Activated CD4-positive, alpha-beta memory T cell treated with anti-CD3 and anti-CD28 coated beads for 36 hours (primary cell): ENCODE data around the gene C2CD4D. TPM values are rescaled to one million over a fixed set of nuclear protein-coding genes. Genes with fewer than 3 reads are reported as not detected.

Source experiments
- CTCF ChIA-PET: fragments of 350-600 bp; sonication (Branson Sonifier 250); formaldehyde crosslinking; loops from one replicate; lab custom pipeline; 2021; ENCODE audit warnings: antibody characterized with exemption, inconsistent platforms; lab: Charles Lee
- POLR2A ChIA-PET: fragments of 350-600 bp; sonication (Branson Sonifier 250); formaldehyde crosslinking; loops from one replicate; lab custom pipeline; 2021; ENCODE audit warnings: antibody characterized with exemption; lab: Charles Lee
- DNase-seq: peaks from one replicate; pipeline ENCODE4 v3.0.0-alpha.2; 2020
- H3K27ac Mint-ChIP-seq: one replicate; pipeline ENCODE4 v1.8.0; 2021; ENCODE audit warnings: mixed read lengths
- H3K27me3 Mint-ChIP-seq: one replicate; pipeline ENCODE4 v1.8.0; 2021; ENCODE audit warnings: mixed read lengths
- H3K36me3 Mint-ChIP-seq: one replicate; pipeline ENCODE4 v1.8.0; 2021; ENCODE audit warnings: mixed read lengths
- H3K4me1 Mint-ChIP-seq: one replicate; pipeline ENCODE4 v1.8.0; 2021; ENCODE audit warnings: low read depth, mixed read lengths
- H3K4me3 Mint-ChIP-seq: one replicate; pipeline ENCODE4 v1.8.0; 2021; ENCODE audit warnings: mild to moderate bottlenecking, mixed read lengths
- H3K9me3 Mint-ChIP-seq: one replicate; pipeline ENCODE4 v1.8.0; 2021; ENCODE audit warnings: mixed read lengths
- intact Hi-C: fragments of 100-400 bp; cut with micrococcal nuclease; formaldehyde crosslinking; loops from one replicate; pipeline ENCODE4 v1.15.1; 2023
- total RNA-seq, 2 experiments: library from RNA; stranded (reverse); gene quantifications; one replicate each; pipeline ENCODE4 v1.2.3, GENCODE V29; 2021

C2CD4D gene
- total RNA-seq, 2 experiments from 2014 or later, result 3.3 to 3.9 TPM

DNA sequence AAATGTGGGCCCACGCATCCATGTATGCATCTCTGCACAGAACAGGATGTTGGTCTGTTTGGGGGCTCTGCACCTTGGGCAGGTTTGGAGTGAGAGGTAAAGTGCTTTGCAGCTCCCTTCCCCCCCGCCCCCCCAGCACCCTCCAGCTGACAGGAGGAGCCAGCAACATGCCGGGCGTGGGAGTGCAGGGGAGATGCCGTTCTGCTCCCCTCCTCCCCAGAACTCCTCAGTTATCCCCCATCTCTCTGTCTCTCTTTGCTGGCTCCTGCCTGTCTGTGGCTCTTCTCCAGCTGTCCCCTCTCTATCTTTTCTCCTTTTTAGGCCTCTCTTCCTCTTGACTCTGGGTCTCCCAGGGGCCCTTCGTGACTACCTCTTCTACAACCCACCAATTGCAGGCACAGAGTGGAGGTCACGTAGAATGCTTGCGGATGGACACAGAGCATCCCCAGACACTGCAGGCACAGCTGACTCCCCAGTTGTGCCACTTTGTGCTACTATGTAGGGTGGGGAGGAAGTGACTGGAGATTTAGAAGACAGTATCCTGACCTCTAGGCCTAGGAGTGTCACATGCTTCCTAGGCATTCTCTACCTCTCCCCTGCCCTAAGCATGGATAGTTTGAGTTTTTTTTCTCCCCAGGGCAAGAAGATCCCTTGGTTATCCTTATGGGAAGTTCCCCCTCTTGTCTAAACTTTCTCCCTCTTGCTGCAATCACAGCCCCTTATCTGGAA, 6.3 kb downstream of the C2CD4D start:
- ChIA-PET CTCF (interaction anchor here (0.6 to 1.0 kb wide), 3 partner anchors 12 to 240 kb away, joined by 3 read pairs; no protein-coding TSS in a partner anchor), POLR2A (interaction anchor here (1.8 kb wide), 1 partner anchor 15 kb away, joined by 4 read pairs; no protein-coding TSS in a partner anchor)
- intact Hi-C loops, result loop anchor here (5.0 kb wide), 1 partner anchor 486 kb away; the partner anchor contains the start of gene RFX5
- peaks cover 82% of the 10 kb centered on the region for H3K4me1 Mint-ChIP-seq
- H3K27me3 Mint-ChIP-seq, result no peaks in the 10 kb centered on the region
- DNase-seq, result no peak
- H3K36me3 Mint-ChIP-seq, result no peaks in the 10 kb centered on the region
- H3K9me3 Mint-ChIP-seq, result no peaks in the 10 kb centered on the region
- peak overlapping the region; percentile 14 for H3K27ac Mint-ChIP-seq
- peak overlapping the region; percentile 13 for H3K4me3 Mint-ChIP-seq

DNA sequence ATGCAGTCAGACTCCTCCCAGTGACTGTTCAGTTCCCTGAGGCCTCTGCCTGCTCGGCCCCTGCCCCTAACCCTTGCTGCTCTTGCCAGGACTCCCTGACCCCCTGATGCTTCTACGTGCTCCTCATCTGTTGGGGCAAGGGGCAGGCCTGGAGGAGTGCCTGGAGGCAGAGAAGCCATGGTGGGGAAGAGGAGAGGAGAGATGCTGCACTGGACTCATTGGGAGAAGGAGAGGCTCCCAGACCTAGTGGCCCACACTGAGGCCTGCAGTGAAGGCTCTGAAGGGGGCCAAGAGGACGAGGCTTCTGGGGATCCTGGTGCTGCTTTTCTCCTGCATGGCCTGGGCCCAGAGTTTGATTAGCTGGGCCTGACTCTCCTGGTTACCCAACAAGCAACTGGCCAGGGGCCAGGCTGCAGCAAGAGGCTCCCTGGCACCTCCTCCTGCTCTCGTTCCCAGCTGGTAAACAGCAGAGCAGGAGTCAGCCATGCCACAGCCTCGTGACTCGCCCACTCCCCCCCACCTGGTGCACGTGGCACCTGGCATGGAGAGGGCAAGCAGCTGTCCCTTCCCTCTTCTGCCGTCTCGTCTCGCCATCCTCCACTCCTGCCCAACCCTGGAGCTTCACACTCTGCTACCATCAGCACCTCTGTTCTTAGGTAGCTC, 7.2 kb downstream of the C2CD4D start:
- H3K27me3 Mint-ChIP-seq, result no peaks in the 10 kb centered on the region
- no peaks in the 10 kb centered on the region for H3K9me3 Mint-ChIP-seq
- peaks cover 87% of the 10 kb centered on the region for H3K4me1 Mint-ChIP-seq
- ChIA-PET POLR2A (interaction anchor here (1.8 kb wide), 1 partner anchor 16 kb away, joined by 4 read pairs; no protein-coding TSS in a partner anchor), CTCF (interaction anchor here (0.6 to 1.0 kb wide), 3 partner anchors 13 to 240 kb away, joined by 3 read pairs; no protein-coding TSS in a partner anchor)
- intact Hi-C loops, result loop anchor here (5.0 kb wide), 1 partner anchor 485 kb away; the partner anchor contains the start of gene RFX5
- no peaks in the 10 kb centered on the region for H3K36me3 Mint-ChIP-seq
- no peak overlapping the region for H3K4me3 Mint-ChIP-seq
- peak overlapping the region; percentile 12 for H3K27ac Mint-ChIP-seq
- DNase-seq, result no peak

DNA sequence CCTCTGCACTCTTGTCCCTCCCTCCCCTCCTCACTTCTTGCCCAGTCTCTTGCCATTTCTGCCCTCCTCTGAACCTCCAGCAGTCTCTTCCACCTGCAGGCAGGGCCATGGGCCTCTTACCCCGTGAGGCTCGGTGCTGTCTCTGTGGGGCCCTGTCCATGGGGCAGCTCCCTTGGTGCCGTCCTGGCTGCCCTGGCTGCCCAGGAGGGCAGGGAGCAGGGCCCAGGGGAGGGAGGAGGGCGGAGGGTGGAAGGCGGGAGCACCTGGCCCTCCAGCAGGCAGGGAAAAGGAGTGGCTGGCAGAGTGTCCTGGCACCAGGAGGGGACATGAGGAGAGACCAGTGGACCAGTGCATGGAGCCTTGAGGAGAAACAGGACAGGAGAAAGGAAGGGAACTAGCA, 8.0 kb downstream of the C2CD4D start, which contains the start of gene RORC:
RORC (minus strand) TSS at position 198 of the 400 bp plus-strand sequence; CDS start at position 160, 38 bp downstream.
- POLR2A ChIA-PET, result no interaction called here
- no peaks in the 10 kb centered on the region for H3K36me3 Mint-ChIP-seq

DNA sequence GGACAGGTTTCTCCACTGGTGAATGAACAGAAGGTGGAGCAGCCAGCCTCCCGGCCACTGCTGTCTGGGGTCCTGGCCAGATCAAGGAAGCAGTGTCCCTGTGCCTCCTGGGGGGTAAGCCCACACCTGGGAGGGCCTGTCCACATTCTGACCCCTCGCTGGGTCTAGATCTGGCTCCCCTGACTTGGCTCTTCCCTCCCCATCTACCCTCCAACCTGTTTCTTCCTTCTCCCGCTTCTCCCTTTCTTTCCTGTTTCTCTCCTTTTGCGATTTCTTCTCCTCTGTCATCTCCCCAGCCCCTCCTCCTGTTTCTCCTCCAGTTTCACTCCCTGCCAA, 8.4 kb downstream of the C2CD4D start:
- ChIA-PET CTCF (interaction anchor here (1.2 to 1.9 kb wide), 3 partner anchors 8 to 68 kb away, joined by 5 to 8 read pairs (median 6); partner anchors contain the start of genes C2CD4D, MRPL9 and TDRKH), POLR2A (interaction anchor here (2.2 kb wide), 1 partner anchor 8 kb away, joined by 5 read pairs; the partner anchor contains the start of gene C2CD4D)
- intact Hi-C loops, result loop anchor here (2.0 to 5.0 kb wide), 2 partner anchors 218 to 484 kb away; partner anchors contain the start of genes RFX5 and SNX27
- Mint-ChIP-seq H3K4me1 (peaks cover 78% of the 10 kb centered on the region), H3K9me3 (no peaks in the 10 kb centered on the region), H3K36me3 (no peaks in the 10 kb centered on the region), H3K27ac (peak overlapping the region; percentile 77), H3K27me3 (no peaks in the 10 kb centered on the region), H3K4me3 (peak overlapping the region; percentile 48)
- DNase-seq, result no peak

More for the DNA sequence above, 8.0 kb downstream of the C2CD4D start, which contains the start of gene RORC:
- peak within 1 kb of the TSS; percentile 77 for H3K27ac Mint-ChIP-seq
- H3K27me3 Mint-ChIP-seq, result no peaks in the 10 kb centered on the region
- DNase-seq, result no peak
- CTCF ChIA-PET, result interaction anchor here (1.9 kb wide), 1 partner anchor 42 kb away, joined by 8 read pairs; the partner anchor contains the start of gene TDRKH
- H3K4me3 Mint-ChIP-seq, result peak within 1 kb of the TSS; percentile 48
- no peaks in the 10 kb centered on the region for H3K9me3 Mint-ChIP-seq
- H3K4me1 Mint-ChIP-seq, result peaks cover 78% of the 10 kb centered on the region
- intact Hi-C loops, result loop anchor here (2.0 to 5.0 kb wide), 2 partner anchors 219 to 484 kb away; partner anchors contain the start of genes RFX5 and SNX27

DNA sequence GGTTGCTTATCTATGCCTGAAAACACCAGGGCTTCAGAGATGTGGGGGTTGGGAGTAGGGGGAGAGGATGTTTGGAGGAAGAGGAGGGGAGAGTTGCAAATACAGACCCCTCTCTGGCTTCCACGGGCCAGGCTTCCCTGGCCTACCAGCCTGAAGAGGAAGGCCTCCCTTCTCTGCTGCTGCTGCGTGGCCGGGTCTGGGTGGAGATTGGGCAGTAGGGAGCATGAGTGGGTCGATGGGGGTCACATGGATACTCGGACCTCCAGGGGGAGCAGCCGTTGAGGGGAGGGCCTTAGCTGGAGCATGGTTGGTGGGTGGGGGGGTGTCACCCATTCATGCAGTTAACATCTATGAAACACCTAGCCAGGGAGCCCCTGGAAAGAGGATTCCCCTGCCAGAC, 9.6 kb downstream of the C2CD4D start:
- peak overlapping the region; percentile 22 for H3K4me3 Mint-ChIP-seq
- H3K4me1 Mint-ChIP-seq, result peaks cover 78% of the 10 kb centered on the region
- peak overlapping the region; percentile 86 for H3K27ac Mint-ChIP-seq
- no peaks in the 10 kb centered on the region for H3K27me3 Mint-ChIP-seq
- POLR2A ChIA-PET, result interaction anchor here (2.2 to 3.0 kb wide), 3 partner anchors 9 to 40 kb away, joined by 5 to 16 read pairs (median 9); partner anchors contain the start of genes C2CD4D and TDRKH
- no peaks in the 10 kb centered on the region for H3K36me3 Mint-ChIP-seq
- no peak for DNase-seq
- CTCF ChIA-PET, result interaction anchor here (0.7 to 1.9 kb wide), 9 partner anchors 8 to 237 kb away, joined by 3 to 8 read pairs (median 5); partner anchors contain the start of genes C2CD4D, MRPL9 and TDRKH
- no peaks in the 10 kb centered on the region for H3K9me3 Mint-ChIP-seq
- intact Hi-C loops, result loop anchor here (2.0 to 5.0 kb wide), 2 partner anchors 217 to 483 kb away; partner anchors contain the start of genes RFX5 and SNX27

DNA sequence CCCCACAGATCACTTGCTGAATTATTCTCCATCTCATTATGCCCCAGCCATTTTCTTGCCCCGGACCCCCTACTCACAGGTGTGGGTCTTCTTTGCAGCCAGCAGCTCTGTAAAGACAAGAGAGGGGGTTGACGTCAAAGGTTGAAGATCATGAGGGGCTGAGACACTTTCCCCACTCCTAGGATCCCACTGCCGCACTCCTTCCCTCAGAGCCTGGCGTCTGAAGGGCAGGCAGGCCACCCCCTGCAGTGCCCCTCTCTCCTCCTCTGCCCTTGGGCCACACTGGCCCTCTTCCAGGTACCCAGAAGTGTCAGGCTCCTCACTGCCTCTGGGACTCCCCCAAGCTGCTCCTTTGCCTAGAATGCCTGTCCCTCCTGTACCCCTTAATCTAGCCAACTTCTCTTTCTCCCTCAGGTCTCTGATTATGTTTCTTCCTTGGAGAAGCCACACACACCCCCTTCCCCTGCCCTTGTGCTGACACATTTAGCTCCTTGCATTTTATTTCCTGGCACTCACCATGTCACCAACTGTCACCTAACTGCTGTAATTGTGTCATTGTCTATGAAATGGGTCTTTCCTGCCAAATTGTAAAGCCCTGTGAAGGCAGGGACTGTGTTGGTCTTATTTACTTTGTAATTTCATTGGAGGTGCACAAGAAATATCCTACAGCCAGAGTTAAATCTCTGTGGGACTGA, 10.1 kb downstream of the C2CD4D start:
- H3K27ac Mint-ChIP-seq, result peak overlapping the region; percentile 86
- intact Hi-C loops, result loop anchor here (1.0 to 5.0 kb wide), 5 partner anchors 8 to 482 kb away; partner anchors contain the start of genes RFX5, SNX27 and TDRKH
- H3K9me3 Mint-ChIP-seq, result no peaks in the 10 kb centered on the region
- peak; percentile 63 for DNase-seq
- peak overlapping the region; percentile 22 for H3K4me3 Mint-ChIP-seq
- peaks cover 72% of the 10 kb centered on the region for H3K4me1 Mint-ChIP-seq
- no peaks in the 10 kb centered on the region for H3K36me3 Mint-ChIP-seq
- H3K27me3 Mint-ChIP-seq, result no peaks in the 10 kb centered on the region
- ChIA-PET CTCF (interaction anchor here (0.9 to 1.4 kb wide), 5 partner anchors 7 to 237 kb away, joined by 3 to 5 read pairs (median 4); partner anchors contain the start of gene MRPL9), POLR2A (interaction anchor here (1.1 to 3.0 kb wide), 5 partner anchors 9 to 66 kb away, joined by 3 to 16 read pairs (median 6); partner anchors contain the start of genes C2CD4D, MRPL9 and TDRKH)

DNA sequence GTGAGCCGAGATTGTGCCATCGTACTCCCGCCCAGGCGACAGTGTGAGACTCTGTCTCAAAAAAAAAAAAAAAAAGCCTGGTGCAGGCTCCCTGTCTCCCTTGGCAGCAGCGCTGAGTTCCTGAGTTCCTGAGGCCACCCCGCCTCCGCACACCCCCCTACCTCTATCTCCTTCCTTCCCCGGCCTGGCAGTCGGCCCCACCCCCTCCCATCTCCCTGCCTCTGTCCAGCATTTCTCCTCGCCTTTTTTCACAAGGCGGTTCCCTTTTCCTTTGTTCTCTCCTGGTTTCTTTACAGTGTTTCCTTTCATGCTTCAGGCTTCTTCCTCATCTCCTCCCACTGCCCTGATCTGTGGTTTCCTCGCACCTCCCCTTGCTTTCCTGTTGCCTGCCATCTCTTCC, 10.7 kb downstream of the C2CD4D start:
- H3K9me3 Mint-ChIP-seq, result no peaks in the 10 kb centered on the region
- intact Hi-C loops, result loop anchor here (1.0 to 5.0 kb wide), 3 partner anchors 8 to 113 kb away; partner anchors contain the start of gene TDRKH
- H3K27ac Mint-ChIP-seq, result peak overlapping the region; percentile 86
- peaks cover 66% of the 10 kb centered on the region for H3K4me1 Mint-ChIP-seq
- H3K4me3 Mint-ChIP-seq, result peak overlapping the region; percentile 22
- POLR2A ChIA-PET, result interaction anchor here (0.7 to 3.0 kb wide), 8 partner anchors 8 to 66 kb away, joined by 3 to 16 read pairs (median 6); partner anchors contain the start of genes C2CD4D, MRPL9 and TDRKH
- no peak for DNase-seq
- CTCF ChIA-PET, result interaction anchor here (1.3 kb wide), 1 partner anchor 235 kb away, joined by 4 read pairs; no protein-coding TSS in a partner anchor
- no peaks in the 10 kb centered on the region for H3K27me3 Mint-ChIP-seq
- H3K36me3 Mint-ChIP-seq, result no peaks in the 10 kb centered on the region

DNA sequence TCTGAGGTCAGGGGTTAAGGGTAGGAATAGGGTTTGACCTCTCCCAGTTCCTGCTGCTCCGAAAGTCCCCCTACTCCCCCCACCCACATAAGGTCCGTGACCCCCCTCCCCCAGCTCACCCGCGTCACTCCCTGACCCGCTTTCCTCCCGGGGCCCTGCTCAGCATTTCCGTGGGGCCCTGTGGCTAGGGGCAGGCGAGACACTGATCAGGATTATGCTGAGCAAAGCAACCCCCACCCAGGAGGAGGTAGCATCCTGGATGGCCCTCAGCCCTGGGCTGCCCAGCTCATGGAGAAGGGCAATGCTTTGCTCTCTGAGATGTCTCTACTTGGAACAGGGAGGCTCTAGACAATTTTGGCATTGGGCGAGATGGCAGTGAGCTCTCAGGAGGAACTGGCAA, 11.8 kb downstream of the C2CD4D start:
- CTCF ChIA-PET, result interaction anchor here (1.3 to 1.9 kb wide), 2 partner anchors 9 to 234 kb away, joined by 4 to 10 read pairs; no protein-coding TSS in a partner anchor
- peak overlapping the region; percentile 71 for H3K27ac Mint-ChIP-seq
- peak overlapping the region; percentile 55 for H3K4me3 Mint-ChIP-seq
- no peaks in the 10 kb centered on the region for H3K9me3 Mint-ChIP-seq
- intact Hi-C loops, result loop anchor here (2.0 to 5.0 kb wide), 2 partner anchors 37 to 114 kb away; partner anchors contain the start of gene TDRKH
- DNase-seq, result peak; percentile 57
- H3K4me1 Mint-ChIP-seq, result peaks cover 62% of the 10 kb centered on the region
- H3K36me3 Mint-ChIP-seq, result no peaks in the 10 kb centered on the region
- POLR2A ChIA-PET, result interaction anchor here (1.0 to 3.0 kb wide), 7 partner anchors 7 to 65 kb away, joined by 4 to 16 read pairs (median 6); partner anchors contain the start of genes C2CD4D, MRPL9 and TDRKH
- H3K27me3 Mint-ChIP-seq, result no peaks in the 10 kb centered on the region

DNA sequence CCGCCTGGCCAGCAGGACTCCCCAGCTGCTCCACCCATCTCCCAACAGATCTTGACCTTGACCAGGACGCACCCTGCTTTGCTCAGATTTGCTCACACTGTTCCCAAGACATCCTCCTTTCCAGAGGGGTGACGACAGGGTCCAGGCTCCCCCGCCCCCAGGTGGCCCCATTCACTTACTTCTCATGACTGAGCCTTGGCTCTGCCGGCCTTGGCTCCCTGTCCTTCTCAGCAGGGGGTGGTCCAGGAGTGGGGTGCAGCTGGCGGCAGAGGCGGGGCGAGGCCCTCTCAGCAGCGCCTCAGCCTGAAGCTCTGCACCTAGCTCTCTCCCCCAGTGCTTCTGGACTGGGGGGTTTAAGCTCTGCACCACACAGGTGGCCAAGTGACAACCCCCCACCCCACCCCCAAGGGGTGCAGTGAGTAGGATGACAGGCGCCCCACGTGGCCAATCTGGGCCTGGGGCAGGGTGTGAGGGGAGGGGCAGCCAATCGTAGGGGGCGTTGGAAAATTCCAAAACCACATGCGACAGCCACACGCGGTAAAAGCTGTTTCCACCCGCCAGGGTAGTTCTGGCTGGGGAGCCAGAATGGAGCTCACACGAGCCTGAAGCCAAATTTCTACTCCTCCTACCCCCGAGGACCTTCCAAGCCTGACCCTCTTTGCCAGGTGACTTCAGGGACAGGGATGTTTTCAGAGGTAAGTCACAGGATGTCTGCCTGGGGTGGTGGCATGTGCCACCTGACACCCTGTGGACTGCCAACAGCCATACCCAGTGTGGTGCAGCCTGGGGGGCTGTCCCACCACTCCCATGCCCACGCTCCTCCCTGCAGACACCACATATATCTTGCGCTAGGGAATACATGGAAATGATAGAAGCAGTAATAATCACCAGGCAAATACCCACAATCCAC, 13.6 kb downstream of the C2CD4D start:
- Mint-ChIP-seq H3K36me3 (no peaks in the 10 kb centered on the region), H3K27me3 (no peaks in the 10 kb centered on the region), H3K4me3 (peak overlapping the region; percentile 68), H3K4me1 (peaks cover 67% of the 10 kb centered on the region), H3K27ac (peak overlapping the region; percentile 78), H3K9me3 (no peaks in the 10 kb centered on the region)
- POLR2A ChIA-PET, result interaction anchor here (1.2 to 2.2 kb wide), 3 partner anchors 13 to 36 kb away, joined by 3 to 6 read pairs (median 4); partner anchors contain the start of gene C2CD4D
- intact Hi-C loops, result loop anchor here (5.0 kb wide), 1 partner anchor 116 kb away; no protein-coding TSS in a partner anchor
- peak; percentile 63 for DNase-seq
- CTCF ChIA-PET, result interaction anchor here (1.9 to 2.1 kb wide), 2 partner anchors 10 to 232 kb away, joined by 6 to 10 read pairs; no protein-coding TSS in a partner anchor
